Fibroblast of lung (primary cell): ENCODE data around the gene LHX2. TPM values are rescaled to one million over a fixed set of nuclear protein-coding genes. Genes with fewer than 3 reads are reported as not detected.
"Not testable (repeated sequence)": the region's sequence is repeated elsewhere in the genome, so short reads cannot be mapped to it uniquely, and the experiment has no call there.

Experiments
- DNase-seq, 2 donors: peaks; one replicate each; pipeline versions ENCODE4 v3.0.0 to v3.0.0-alpha.2; 2010; ENCODE audit warnings: low read depth in 2 of 2
- H2AFZ ChIP-seq: 2 replicates; pipeline ENCODE4 v1.5.1; 2012; ENCODE audit warnings: low read length, control low read depth, inconsistent platforms
- H3K27ac ChIP-seq: 2 replicates; pipeline ENCODE4 v1.5.1; 2011; ENCODE audit warnings: low read length, control low read depth; ENCODE audit not compliant: insufficient read depth
- H3K27me3 ChIP-seq: 2 replicates; pipeline ENCODE4 v1.5.1; 2011; ENCODE audit warnings: mild to moderate bottlenecking, low read length; ENCODE audit not compliant: control insufficient read depth, insufficient read depth
- H3K36me3 ChIP-seq: 2 replicates; pipeline ENCODE4 v1.5.1; 2011; ENCODE audit warnings: low read length; ENCODE audit not compliant: control insufficient read depth, insufficient read depth
- H3K4me1 ChIP-seq: 2 replicates; pipeline ENCODE4 v1.5.1; 2011; ENCODE audit warnings: low read length; ENCODE audit not compliant: control insufficient read depth, insufficient read depth; ENCODE audit errors: extremely low read depth
- H3K4me2 ChIP-seq: 2 replicates; pipeline ENCODE4 v1.5.1; 2011; ENCODE audit warnings: low read length, control low read depth; ENCODE audit not compliant: insufficient read depth; ENCODE audit errors: extremely low read depth
- H3K4me3 ChIP-seq, 4 experiments: fragments of 200-600 bp in 1 of 4; sonication (generic) in 1 of 4; replicated peaks in 1 of 4; 2 replicates each; pipeline ENCODE4 v1.5.1; 2011 to 2016; ENCODE audit warnings: low read length in 4 of 4, low read depth in 3 of 4, mild to moderate bottlenecking in 3 of 4, control low read depth in 2 of 4, inconsistent platforms in 1 of 4, mixed read lengths in 1 of 4; ENCODE audit not compliant: insufficient read depth in 1 of 4; ENCODE audit errors: control extremely low read depth in 1 of 4
- H3K79me2 ChIP-seq: 2 replicates; pipeline ENCODE4 v1.5.1; 2012; ENCODE audit warnings: mild to moderate bottlenecking, low read length, inconsistent platforms; ENCODE audit not compliant: control insufficient read depth, insufficient read depth
- H3K9ac ChIP-seq: 2 replicates; pipeline ENCODE4 v1.5.1; 2011; ENCODE audit warnings: mild to moderate bottlenecking, low read length, control low read depth; ENCODE audit not compliant: insufficient read depth
- H3K9me3 ChIP-seq: 2 replicates; pipeline ENCODE4 v1.5.1; 2012; ENCODE audit warnings: low read depth, low read length; ENCODE audit not compliant: control insufficient read depth, insufficient read depth
- H4K20me1 ChIP-seq: 2 replicates; pipeline ENCODE4 v1.5.1; 2011; ENCODE audit warnings: low read length; ENCODE audit not compliant: control insufficient read depth, insufficient read depth; ENCODE audit errors: extremely low read depth
- CTCF ChIP-seq, 2 donors: IDR thresholded peaks in 1 of 2; conservative IDR thresholded peaks in 1 of 2; 1 replicate in 1 of 2; 2 replicates in 1 of 2; pipeline ENCODE4 v1.5.1; 2011 to 2012; ENCODE audit warnings: low read length in 2 of 2, control low read depth in 1 of 2, inconsistent platforms in 1 of 2, low read depth in 1 of 2, mild to moderate bottlenecking in 1 of 2
- EZH2 ChIP-seq: IDR thresholded peaks from 2 replicates; pipeline ENCODE4 v1.5.1; 2012; ENCODE audit warnings: low read length, control low read depth, mild to moderate bottlenecking; ENCODE audit errors: missing control alignments
- polyA plus RNA-seq, 2 donors: library from polyadenylated mRNA; depleted of rRNA in 1 of 2; stranded (reverse) in 1 of 2; unstranded in 1 of 2; fragments of >200 nt; gene quantifications; 2 replicates each; pipeline ENCODE4 v1.2.1, GENCODE V29; 2011 to 2012; ENCODE audit warnings: missing spikeins in 1 of 2
- total RNA-seq: library from RNA; depleted of rRNA; stranded (reverse); fragments of >200 nt; gene quantifications from 2 replicates; pipeline ENCODE4 v1.2.1, GENCODE V29; 2014

The LHX2 gene
- total and polyA plus RNA-seq, 2 donors (not counting 1 experiment from before 2014, with no cell fraction given) = not detected

GRCh38 chr9:123984802-123985201, 26.8 kb upstream of the LHX2 start:
- H3K4me2 ChIP-seq = no peak overlapping the region
- no peaks in the 10 kb centered on the region for H4K20me1 ChIP-seq
- no peak overlapping the region for H3K4me3 ChIP-seq
- H3K9ac ChIP-seq = no peak overlapping the region
- H3K27ac ChIP-seq = no peak overlapping the region
- H3K36me3 ChIP-seq = no peaks in the 10 kb centered on the region
- no peak for DNase-seq
- TF ChIP-seq CTCF (conservative IDR thresholded peaks at IDR 0.05 in 1 of 2, IDR thresholded peaks at IDR 0.05 in 1 of 2; ENCODE audit: low read depth in 1 of 2, low read length in 2 of 2) (no peak), EZH2 (no peak)
- H3K9me3 ChIP-seq = no peaks in the 10 kb centered on the region
- H3K4me1 ChIP-seq = no peaks in the 10 kb centered on the region
- H3K79me2 ChIP-seq = no peaks in the 10 kb centered on the region
- peaks cover 13% of the 10 kb centered on the region for H3K27me3 ChIP-seq
- H2AFZ ChIP-seq = no peak overlapping the region

DNA sequence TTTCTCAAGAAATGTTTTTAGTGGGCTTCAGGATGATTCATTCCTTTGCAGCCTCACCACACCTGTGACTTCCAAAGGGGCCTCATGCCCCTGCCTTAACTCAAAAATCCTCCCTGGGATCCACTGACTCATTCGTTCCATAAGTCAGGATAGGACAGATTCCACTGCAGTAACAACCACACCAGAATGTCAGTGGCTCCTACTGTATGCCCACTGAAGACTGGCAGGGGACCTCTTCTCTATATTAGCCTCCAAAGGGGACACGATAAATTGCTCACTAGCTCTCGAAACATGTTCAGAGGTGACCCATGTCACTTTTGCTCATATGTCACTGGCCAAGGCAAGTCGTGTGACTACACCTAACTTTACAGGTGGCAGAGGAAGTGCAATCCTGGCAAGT, 25.7 kb upstream of the LHX2 start:
- Histone ChIP-seq H3K27me3 (peaks cover 8% of the 10 kb centered on the region), H3K27ac (no peak overlapping the region), H3K79me2 (no peaks in the 10 kb centered on the region), H3K4me1 (no peaks in the 10 kb centered on the region), H2AFZ (no peak overlapping the region), H3K9me3 (no peaks in the 10 kb centered on the region), H3K36me3 (no peaks in the 10 kb centered on the region), H3K4me3 (no peak overlapping the region), H3K9ac (no peak overlapping the region), H4K20me1 (no peaks in the 10 kb centered on the region), H3K4me2 (no peak overlapping the region)
- no peak for DNase-seq
- no peak for TF ChIP-seq EZH2
- no peak for TF ChIP-seq CTCF (conservative IDR thresholded peaks at IDR 0.05 in 1 of 2, IDR thresholded peaks at IDR 0.05 in 1 of 2; ENCODE audit: low read depth in 1 of 2, low read length in 2 of 2)

DNA sequence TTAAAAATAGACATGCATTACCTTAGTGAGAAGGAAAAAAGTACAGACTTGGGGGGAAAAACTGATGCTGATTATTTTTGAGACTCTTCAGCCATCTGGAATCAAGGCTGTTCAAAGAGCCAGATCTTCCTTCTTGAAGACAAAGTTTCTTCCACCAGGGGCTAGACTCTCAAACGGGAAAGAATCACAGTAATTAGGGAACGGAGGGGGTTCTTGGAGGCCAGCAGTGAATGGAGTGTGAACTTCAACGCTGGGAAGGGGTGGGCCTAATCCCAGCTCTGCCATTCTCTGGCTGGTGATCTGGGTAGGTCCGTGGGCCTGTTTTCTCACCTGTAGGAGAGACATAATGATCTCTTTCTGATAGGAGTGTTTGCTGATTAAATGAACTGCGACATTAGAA, 21.1 kb upstream of the LHX2 start:
- H3K27me3 ChIP-seq = no peaks in the 10 kb centered on the region
- no peaks in the 10 kb centered on the region for H3K79me2 ChIP-seq
- no peak for TF ChIP-seq EZH2
- TF ChIP-seq CTCF (conservative IDR thresholded peaks at IDR 0.05 in 1 of 2, IDR thresholded peaks at IDR 0.05 in 1 of 2; ENCODE audit: low read depth in 1 of 2, low read length in 2 of 2) = no peak
- H3K36me3 ChIP-seq = no peaks in the 10 kb centered on the region
- H3K9me3 ChIP-seq = no peaks in the 10 kb centered on the region
- H2AFZ ChIP-seq = no peak overlapping the region
- no peak overlapping the region for H3K4me2 ChIP-seq
- no peak overlapping the region for H3K27ac ChIP-seq
- no peaks in the 10 kb centered on the region for H3K4me1 ChIP-seq
- no peak overlapping the region for H3K4me3 ChIP-seq
- no peaks in the 10 kb centered on the region for H4K20me1 ChIP-seq
- no peak overlapping the region for H3K9ac ChIP-seq
- no peak for DNase-seq

GRCh38 chr9:123992679-123993078, 18.9 kb upstream of the LHX2 start:
- not testable (repeated sequence) for H4K20me1 ChIP-seq, H3K4me1 ChIP-seq, H3K36me3 ChIP-seq, H3K4me3 ChIP-seq, H3K9ac ChIP-seq, H3K4me2 ChIP-seq, DNase-seq, H3K79me2 ChIP-seq, H3K27ac ChIP-seq, H2AFZ ChIP-seq, H3K9me3 ChIP-seq
- H3K27me3 ChIP-seq = peaks cover 20% of the 10 kb centered on the region
